GM12891 (cell line): ENCODE measurements around the gene FAM161B.

Experiments used
- PAX5 ChIP-seq: IDR thresholded peaks from 2 replicates; pipeline ENCODE4 v1.6.1; 2011; ENCODE audit warnings: low read length, moderate library complexity, mild to moderate bottlenecking; ENCODE audit not compliant: insufficient read depth, severe bottlenecking
- POLR2A ChIP-seq: IDR thresholded peaks from 2 replicates; pipeline ENCODE4 v1.6.1; 2011; ENCODE audit warnings: low read depth, low read length, control low read depth
- POLR2AphosphoS5 ChIP-seq: IDR thresholded peaks from 2 replicates; pipeline ENCODE4 v1.6.1; 2011; ENCODE audit warnings: low read depth, low read length, control low read depth
- SPI1 ChIP-seq: IDR thresholded peaks from 2 replicates; pipeline ENCODE4 v1.6.1; 2011; ENCODE audit warnings: low read depth, low read length, control low read depth
- TAF1 ChIP-seq: IDR thresholded peaks from 2 replicates; pipeline ENCODE4 v1.6.1; 2011; ENCODE audit warnings: low read depth, low read length, control low read depth

DNA sequence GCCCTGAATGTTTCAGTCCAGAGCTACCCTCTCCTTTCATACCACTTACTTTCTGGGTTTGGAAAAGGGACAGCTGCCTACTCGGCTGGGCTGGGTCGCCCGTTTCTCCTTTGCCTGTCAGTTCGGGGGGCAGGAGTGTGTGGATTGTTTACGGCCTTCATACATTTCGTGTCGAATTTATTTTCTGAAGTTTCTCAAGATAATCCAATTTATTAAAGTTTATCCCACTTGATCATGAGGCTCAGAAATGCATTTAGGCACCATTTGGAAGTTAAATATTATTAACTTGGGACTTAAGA, 62.6 kb downstream of the FAM161B start:
- no peak for TF ChIP-seq POLR2A
- TF ChIP-seq TAF1 = no peak
- TF ChIP-seq SPI1 = no peak
- no peak for TF ChIP-seq POLR2AphosphoS5
- no peak for TF ChIP-seq PAX5
